ENCODE data around the gene PIK3CD.
"Not testable (repeated sequence)": the region's sequence is repeated elsewhere in the genome, so short reads cannot be mapped to it uniquely, and the experiment has no call there.

The PIK3CD gene

GRCh38 chr1:9654834-9655723 is 3.5 kb downstream of the PIK3CD start:
- DNase-seq (ENCODE audit: low read depth), result no peak

- no peak for DNase-seq (ENCODE audit: low read depth)
Measured at GRCh38 chr1:9655836-9656235, 4.3 kb downstream of the PIK3CD start.

- no peak for DNase-seq (ENCODE audit: low read depth)
Measured at GRCh38 chr1:9657521-9658032, 6.0 kb downstream of the PIK3CD start.

- DNase-seq (ENCODE audit: low read depth), result peak; percentile 24
Measured at GRCh38 chr1:9658199-9658598, 6.7 kb downstream of the PIK3CD start.

GRCh38 chr1:9659328-9659727 is 7.8 kb downstream of the PIK3CD start:
- DNase-seq (ENCODE audit: low read depth), result peak; percentile 89

GRCh38 chr1:9663257-9663656 is 11.7 kb downstream of the PIK3CD start:
- DNase-seq (ENCODE audit: low read depth), result no peak

- no peak for DNase-seq (ENCODE audit: low read depth)
Measured at GRCh38 chr1:9665193-9665592, 13.7 kb downstream of the PIK3CD start.

GRCh38 chr1:9668080-9668479 is 16.5 kb downstream of the PIK3CD start:
- DNase-seq (ENCODE audit: low read depth), result no peak

GRCh38 chr1:9670085-9670484 is 18.6 kb downstream of the PIK3CD start:
- no peak for DNase-seq (ENCODE audit: low read depth)

GRCh38 chr1:9671377-9672140 is 20.0 kb downstream of the PIK3CD start:
- peak; percentile 44 for DNase-seq (ENCODE audit: low read depth)

- DNase-seq (ENCODE audit: low read depth), result no peak
Measured at GRCh38 chr1:9672444-9672843, 20.9 kb downstream of the PIK3CD start.

- DNase-seq (ENCODE audit: low read depth), result no peak
Measured at GRCh38 chr1:9675393-9675792, 23.9 kb downstream of the PIK3CD start.

- not testable (repeated sequence) for DNase-seq (ENCODE audit: low read depth)
Measured at GRCh38 chr1:9676128-9676527, 24.6 kb downstream of the PIK3CD start.

- no peak for DNase-seq (ENCODE audit: low read depth)
Measured at GRCh38 chr1:9676815-9677393, 25.4 kb downstream of the PIK3CD start.

- no peak for DNase-seq (ENCODE audit: low read depth)
Measured at GRCh38 chr1:9680091-9680490, 28.6 kb downstream of the PIK3CD start.

- DNase-seq (ENCODE audit: low read depth), result no peak
Measured at GRCh38 chr1:9680828-9681227, 29.3 kb downstream of the PIK3CD start.

GRCh38 chr1:9684801-9685200 is 33.3 kb downstream of the PIK3CD start:
- no peak for DNase-seq (ENCODE audit: low read depth)

- peak; percentile 50 for DNase-seq (ENCODE audit: low read depth)
Measured at GRCh38 chr1:9687120-9687873, 35.8 kb downstream of the PIK3CD start.

- DNase-seq (ENCODE audit: low read depth), result peak; percentile 21
Measured at GRCh38 chr1:9687874-9688582, 36.5 kb downstream of the PIK3CD start.

GRCh38 chr1:9688599-9688998 is 37.1 kb downstream of the PIK3CD start:
- DNase-seq (ENCODE audit: low read depth), result no peak

- peak; percentile 47 for DNase-seq (ENCODE audit: low read depth)
Measured at GRCh38 chr1:9689011-9689706, 37.6 kb downstream of the PIK3CD start.

Measured in amniotic epithelial cell (primary cell).